Naive thymus-derived CD4-positive, alpha-beta T cell (primary cell): ENCODE measurements around the gene MR1. TPM values are rescaled to one million over a fixed set of nuclear protein-coding genes. Genes with fewer than 3 reads are reported as not detected.

Source experiments
- ATAC-seq: fragments of 150-1000 bp; cut with Tn5 transposase; 2 replicates; pipeline ENCODE4 v1.10.0; 2021; ENCODE audit warnings: mild to moderate bottlenecking, moderate library complexity
- CTCF ChIA-PET: fragments of 350-600 bp; sonication (Branson Sonifier 250); formaldehyde crosslinking; loops from one replicate; lab custom pipeline; 2021; ENCODE audit warnings: antibody characterized with exemption; lab: Charles Lee
- POLR2A ChIA-PET: fragments of 350-600 bp; sonication (Branson Sonifier 250); formaldehyde crosslinking; loops from one replicate; lab custom pipeline; 2021; ENCODE audit warnings: antibody characterized with exemption, inconsistent platforms; lab: Charles Lee
- DNase-seq, 9 donors: peaks; one replicate each; pipeline versions ENCODE4 v3.0.0 to v3.0.0-alpha.2; 2020 to 2022; ENCODE audit warnings: mixed read lengths in 1 of 9
- H3K27ac ChIP-seq: one replicate; pipeline ENCODE4 v1.7.0; 2013; ENCODE audit warnings: mild to moderate bottlenecking, low read depth, low read length, moderate library complexity
- H3K27me3 ChIP-seq, 2 donors: one replicate each; pipeline ENCODE4 v1.7.0; 2013; ENCODE audit warnings: low read length in 2 of 2, mild to moderate bottlenecking in 2 of 2, moderate library complexity in 2 of 2; ENCODE audit not compliant: control insufficient read depth in 2 of 2, insufficient read depth in 2 of 2
- H3K36me3 ChIP-seq, 3 experiments: 1 replicate in 2 of 3; 2 replicates in 1 of 3; pipeline ENCODE4 v1.7.0; 2013; ENCODE audit warnings: low read length in 3 of 3, mild to moderate bottlenecking in 3 of 3, moderate library complexity in 1 of 3; ENCODE audit not compliant: insufficient read depth in 3 of 3, control insufficient read depth in 2 of 3
- H3K4me1 ChIP-seq, 2 donors: one replicate each; pipeline ENCODE4 v1.7.0; 2013; ENCODE audit warnings: low read length in 2 of 2, mild to moderate bottlenecking in 2 of 2, moderate library complexity in 1 of 2; ENCODE audit not compliant: control insufficient read depth in 2 of 2, insufficient read depth in 2 of 2
- H3K4me3 ChIP-seq: 2 replicates; pipeline ENCODE4 v1.7.0; 2013; ENCODE audit warnings: mild to moderate bottlenecking, low read length
- H3K9me3 ChIP-seq, 3 experiments: 1 replicate in 2 of 3; 2 replicates in 1 of 3; pipeline ENCODE4 v1.7.0; 2013; ENCODE audit warnings: low read length in 3 of 3; ENCODE audit not compliant: control insufficient read depth in 2 of 3
- H3K27ac Mint-ChIP-seq, 9 donors: one replicate each; pipeline ENCODE4 v1.8.0; 2020 to 2022; ENCODE audit warnings: mixed read lengths in 9 of 9, mild to moderate bottlenecking in 8 of 9, moderate library complexity in 5 of 9, inconsistent platforms in 2 of 9
- H3K27me3 Mint-ChIP-seq, 5 donors: one replicate each; pipeline ENCODE4 v1.8.0; 2021 to 2022; ENCODE audit warnings: mixed read lengths in 5 of 5, mild to moderate bottlenecking in 1 of 5
- H3K36me3 Mint-ChIP-seq, 5 donors: one replicate each; pipeline ENCODE4 v1.8.0; 2020 to 2022; ENCODE audit warnings: mixed read lengths in 5 of 5, mild to moderate bottlenecking in 3 of 5, inconsistent platforms in 1 of 5
- H3K4me1 Mint-ChIP-seq, 7 donors: one replicate each; pipeline ENCODE4 v1.8.0; 2020 to 2022; ENCODE audit warnings: mixed read lengths in 7 of 7, mild to moderate bottlenecking in 3 of 7, inconsistent platforms in 1 of 7
- H3K4me3 Mint-ChIP-seq, 10 donors: one replicate each; pipeline ENCODE4 v1.8.0; 2020 to 2022; ENCODE audit warnings: mild to moderate bottlenecking in 10 of 10, mixed read lengths in 10 of 10, moderate library complexity in 6 of 10, inconsistent platforms in 2 of 10
- H3K9me3 Mint-ChIP-seq, 11 donors: one replicate each; pipeline ENCODE4 v1.8.0; 2020 to 2022; ENCODE audit warnings: mixed read lengths in 11 of 11, mild to moderate bottlenecking in 4 of 11, inconsistent platforms in 1 of 11, moderate library complexity in 1 of 11
- intact Hi-C, 2 donors: fragments of 100-400 bp; cut with micrococcal nuclease; formaldehyde crosslinking; loops; one replicate each; pipeline ENCODE4 v1.15.1; 2023
- polyA plus RNA-seq, 2 donors: library from polyadenylated mRNA; unstranded; fragments of 300-500 nt; fragmentation: Illumina TruSeq; gene quantifications; one replicate each; pipeline ENCODE4 v1.2.3, GENCODE V29; 2021
- total RNA-seq, 6 experiments: library from RNA in 5 of 6; stranded (reverse) in 5 of 6; gene quantifications; 1 replicate in 5 of 6; 2 replicates in 1 of 6; pipeline ENCODE4 v1.2.3 and lab custom pipeline; 2021 to 2026

Gene MR1
- total and polyA plus RNA-seq, 7 experiments from 2014 or later = 19.8 to 39.2 (median 29.8) TPM

DNA sequence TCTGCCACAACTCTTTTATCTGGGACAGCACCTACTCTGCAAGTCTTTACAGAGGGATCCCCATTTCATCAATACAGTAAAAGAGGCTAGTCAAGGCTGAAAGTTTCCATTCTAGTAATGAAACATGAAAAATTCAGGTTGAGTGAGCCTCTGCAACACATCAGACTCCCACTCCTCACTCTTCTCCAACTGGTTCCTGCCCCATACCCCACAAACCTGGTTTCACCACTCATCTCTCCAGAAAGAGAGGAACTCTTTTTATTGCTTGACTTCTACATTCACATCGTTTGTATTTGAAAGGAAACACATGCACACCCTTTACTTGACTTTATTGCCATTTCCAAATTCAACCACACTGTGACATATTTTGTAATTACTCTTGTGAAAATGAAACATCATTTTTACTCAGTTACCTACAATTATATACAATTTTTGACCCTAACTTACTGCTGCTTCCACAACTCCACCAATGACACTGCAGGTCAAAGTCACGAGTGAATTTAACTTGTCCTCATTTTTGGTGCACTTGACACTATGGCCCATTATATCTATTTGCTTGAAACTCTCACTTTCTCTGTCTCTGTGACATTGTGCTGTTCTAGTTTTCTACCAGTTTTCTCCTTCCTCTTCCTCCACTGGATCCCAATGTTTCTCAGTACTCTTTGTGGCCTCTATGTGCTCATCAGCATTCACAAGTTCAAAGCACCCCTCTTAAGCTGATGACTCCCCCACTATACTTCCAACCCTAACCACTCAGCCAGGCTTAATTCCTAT lies 19.1 kb upstream of the MR1 start:
- ATAC-seq = no peak
- H3K36me3 Mint-ChIP-seq = peaks cover 0 to 31% (median 17%) of the 10 kb centered on the region in 5 donors
- Histone ChIP-seq H3K27ac (no peak overlapping the region), H3K4me3 (no peak overlapping the region), H3K27me3 (no peaks in the 10 kb centered on the region), H3K36me3 (no peaks in the 10 kb centered on the region), H3K4me1 (peaks cover 18 to 35% of the 10 kb centered on the region in 2 donors), H3K9me3 (no peaks in the 10 kb centered on the region)
- peaks cover 18 to 54% (median 31%) of the 10 kb centered on the region in 7 donors for H3K4me1 Mint-ChIP-seq
- peaks cover 0 to 2% (median 0%) of the 10 kb centered on the region in 11 donors for H3K9me3 Mint-ChIP-seq
- intact Hi-C loops = no loop called here
- H3K4me3 Mint-ChIP-seq = no peak overlapping the region
- H3K27ac Mint-ChIP-seq = no peak overlapping the region
- CTCF ChIA-PET = interaction anchor here (0.6 kb wide), 1 partner anchor 537 kb away, joined by 3 read pairs; no protein-coding TSS in a partner anchor
- DNase-seq = no peak
- H3K27me3 Mint-ChIP-seq = no peaks in the 10 kb centered on the region
- POLR2A ChIA-PET = interaction anchor here (0.6 to 1.9 kb wide), 2 partner anchors 7 to 14 kb away, joined by 4 to 6 read pairs; no protein-coding TSS in a partner anchor

DNA sequence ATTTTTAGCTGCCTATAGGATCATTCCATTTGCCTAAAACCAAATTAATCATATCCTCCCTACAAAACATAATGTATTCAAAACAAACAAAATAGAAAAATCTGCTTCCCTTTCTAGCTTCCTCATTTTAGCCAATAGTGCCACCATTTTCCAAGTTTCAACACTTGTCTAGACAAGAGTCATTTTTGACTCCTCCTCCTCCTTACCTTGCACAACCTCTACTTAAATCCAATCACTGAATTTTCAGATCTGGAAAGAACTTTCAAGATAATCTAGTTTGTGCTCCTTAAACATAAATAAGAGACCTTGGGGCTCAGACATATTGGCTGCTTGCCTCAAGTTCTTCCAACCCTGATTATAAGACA lies 18.6 kb upstream of the MR1 start:
- ChIA-PET CTCF (interaction anchor here (0.6 kb wide), 1 partner anchor 538 kb away, joined by 3 read pairs; no protein-coding TSS in a partner anchor), POLR2A (no interaction called here)
- Mint-ChIP-seq H3K27me3 (no peaks in the 10 kb centered on the region), H3K4me1 (peaks cover 14 to 51% (median 29%) of the 10 kb centered on the region in 7 donors), H3K9me3 (peaks cover 0 to 2% (median 0%) of the 10 kb centered on the region in 11 donors), H3K4me3 (no peak overlapping the region), H3K27ac (no peak overlapping the region), H3K36me3 (peaks cover 0 to 31% (median 17%) of the 10 kb centered on the region in 5 donors)
- intact Hi-C loops = no loop called here
- Histone ChIP-seq H3K4me1 (peaks cover 19 to 35% of the 10 kb centered on the region in 2 donors), H3K27me3 (no peaks in the 10 kb centered on the region), H3K9me3 (no peaks in the 10 kb centered on the region), H3K27ac (no peak overlapping the region), H3K4me3 (no peak overlapping the region), H3K36me3 (no peaks in the 10 kb centered on the region)
- ATAC-seq = peak; percentile 45
- DNase-seq = no peak

DNA sequence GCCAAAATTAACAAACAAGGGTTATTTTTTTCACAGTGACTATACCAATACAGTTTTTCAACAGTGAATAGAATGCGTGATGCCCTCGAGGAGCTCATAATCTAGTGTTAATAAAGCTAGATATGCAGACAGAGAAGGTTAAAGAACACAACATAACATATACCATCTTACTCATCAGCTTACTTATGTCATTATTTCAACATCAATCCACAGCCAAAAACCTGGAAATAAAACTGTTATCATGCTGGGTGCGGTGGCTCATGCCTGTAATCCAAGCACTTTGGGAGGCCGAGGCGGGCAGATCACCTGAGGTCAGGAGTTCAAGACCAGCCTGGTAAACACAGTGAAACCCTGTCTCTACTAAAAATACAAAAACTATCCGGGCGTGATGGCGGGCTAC lies 17.2 kb upstream of the MR1 start:
- ATAC-seq = no peak
- ChIA-PET POLR2A (no interaction called here), CTCF (no interaction called here)
- Mint-ChIP-seq H3K27ac (no peak overlapping the region), H3K36me3 (peaks cover 0 to 26% (median 14%) of the 10 kb centered on the region in 5 donors), H3K9me3 (peaks cover 0 to 2% (median 0%) of the 10 kb centered on the region in 11 donors), H3K4me3 (no peak overlapping the region), H3K4me1 (peaks cover 17 to 53% (median 39%) of the 10 kb centered on the region in 7 donors), H3K27me3 (no peaks in the 10 kb centered on the region)
- intact Hi-C loops = no loop called here
- Histone ChIP-seq H3K4me3 (no peak overlapping the region), H3K27ac (no peak overlapping the region), H3K36me3 (no peaks in the 10 kb centered on the region), H3K27me3 (no peaks in the 10 kb centered on the region), H3K4me1 (peaks cover 32% of the 10 kb centered on the region in 2 donors), H3K9me3 (no peaks in the 10 kb centered on the region)
- DNase-seq = no peak

DNA sequence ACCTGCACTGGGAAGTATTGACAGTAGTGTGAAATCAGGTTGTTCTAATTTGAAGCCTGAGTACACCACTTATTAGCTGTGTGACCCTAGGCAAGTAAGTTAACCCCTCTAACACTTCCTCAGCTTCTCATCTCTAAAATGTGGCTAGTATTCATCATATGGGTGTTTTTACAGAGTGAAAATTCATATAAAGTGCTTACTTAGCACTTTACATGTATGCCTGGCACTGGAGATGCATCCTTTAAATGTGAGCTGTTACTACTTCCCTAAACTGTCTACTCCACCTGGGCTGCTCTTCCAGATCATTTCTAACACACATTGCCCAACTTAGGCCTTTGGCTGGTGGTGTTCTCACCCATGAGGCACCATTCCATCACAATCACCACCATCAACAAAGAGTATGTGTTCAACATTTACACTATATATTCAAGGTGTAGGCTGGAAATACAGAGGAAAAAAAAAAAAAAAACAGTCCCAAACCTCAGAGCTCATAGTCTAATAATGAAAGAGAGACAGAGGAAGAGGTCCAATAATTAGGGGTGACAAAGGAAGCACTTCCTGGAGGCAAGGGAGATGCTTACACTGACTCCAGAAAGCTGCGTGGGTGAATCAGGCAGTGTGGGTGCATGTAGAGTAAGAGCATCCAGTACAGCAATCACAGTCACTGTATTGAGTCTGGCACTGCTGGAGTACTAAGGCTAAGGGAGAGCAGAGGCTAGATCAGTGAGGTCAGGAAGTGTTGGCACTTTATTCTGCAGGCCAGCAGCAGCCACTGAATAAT lies 14.7 kb upstream of the MR1 start:
- CTCF ChIA-PET = no interaction called here
- peaks cover 26 to 34% of the 10 kb centered on the region in 2 donors for H3K4me1 ChIP-seq
- H3K36me3 ChIP-seq = peaks cover 0 to 8% (median 0%) of the 10 kb centered on the region in 3 experiments
- Mint-ChIP-seq H3K27me3 (peaks cover 0 to 4% (median 0%) of the 10 kb centered on the region in 5 donors), H3K9me3 (peaks cover 0 to 11% (median 0%) of the 10 kb centered on the region in 11 donors), H3K27ac (peak overlapping the region in 7 of 9 donors; percentile 2 to 88 (median 74)), H3K4me3 (peak overlapping the region; percentile 19 to 65 (median 48)), H3K4me1 (peaks cover 16 to 53% (median 48%) of the 10 kb centered on the region in 7 donors), H3K36me3 (peaks cover 0 to 17% (median 11%) of the 10 kb centered on the region in 5 donors)
- POLR2A ChIA-PET = interaction anchor here (0.6 kb wide), 1 partner anchor 21 kb away, joined by 4 read pairs; no protein-coding TSS in a partner anchor
- H3K9me3 ChIP-seq = no peaks in the 10 kb centered on the region
- H3K27me3 ChIP-seq = no peaks in the 10 kb centered on the region
- H3K27ac ChIP-seq = no peak overlapping the region
- H3K4me3 ChIP-seq = no peak overlapping the region
- DNase-seq (no peak), ATAC-seq (no peak)
- intact Hi-C loops = no loop called here

DNA sequence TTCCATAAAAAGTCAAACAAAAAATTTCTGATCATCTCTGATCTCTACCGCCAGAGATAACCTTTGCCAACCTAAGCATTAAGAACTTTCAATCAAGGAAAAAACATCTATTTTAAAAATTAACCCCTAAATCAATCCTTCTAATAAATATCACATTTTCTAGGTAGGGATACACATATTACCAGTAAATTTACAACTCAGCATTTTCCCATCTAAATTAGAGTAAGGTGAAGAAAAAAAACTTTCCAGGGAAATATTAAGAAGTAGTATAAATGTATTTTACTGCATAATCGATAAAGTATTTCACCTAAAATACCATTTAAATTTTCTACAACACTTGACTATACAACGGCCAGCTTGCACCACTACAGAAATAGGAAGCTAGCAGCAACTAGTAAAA lies 12.6 kb upstream of the MR1 start:
- ATAC-seq = no peak
- Mint-ChIP-seq H3K36me3 (peaks cover 0 to 17% (median 11%) of the 10 kb centered on the region in 5 donors), H3K4me1 (peaks cover 16 to 59% (median 48%) of the 10 kb centered on the region in 7 donors), H3K27ac (peak overlapping the region in 8 of 9 donors; percentile 30 to 100 (median 95)), H3K9me3 (peaks cover 0 to 11% (median 0%) of the 10 kb centered on the region in 11 donors), H3K27me3 (peaks cover 0 to 20% (median 0%) of the 10 kb centered on the region in 5 donors), H3K4me3 (peak overlapping the region; percentile 92 to 98 (median 94))
- peaks cover 0 to 8% (median 0%) of the 10 kb centered on the region in 3 experiments for H3K36me3 ChIP-seq
- intact Hi-C loops = loop anchor here (5.0 kb wide), 5 partner anchors 39 to 869 kb away; partner anchors contain the start of gene QSOX1 (in 1 of the 2)
- no peak for DNase-seq
- H3K27ac ChIP-seq = peak overlapping the region; percentile 84
- peak overlapping the region; percentile 84 for H3K4me3 ChIP-seq
- ChIA-PET CTCF (interaction anchor here (1.6 to 2.4 kb wide), 2 partner anchors 12 to 17 kb away, joined by 3 to 14 read pairs; partner anchors contain the start of gene MR1), POLR2A (interaction anchor here (1.2 to 4.0 kb wide), 7 partner anchors 8 to 376 kb away, joined by 4 to 64 read pairs (median 7); partner anchors contain the start of gene MR1)
- peaks cover 21 to 22% of the 10 kb centered on the region in 2 donors for H3K4me1 ChIP-seq
- H3K9me3 ChIP-seq = no peaks in the 10 kb centered on the region
- H3K27me3 ChIP-seq = no peaks in the 10 kb centered on the region
